HG02759 (cell line): ENCODE results near the gene LRRC7.
A peak's percentile ranks its signal among the peaks of the same experiment; 100 is the strongest.
"Not testable (repeated sequence)": the region's sequence is repeated elsewhere in the genome, so short reads cannot be mapped to it uniquely, and the experiment has no call there.

ENCODE experiments used
- ATAC-seq: cut with Tn5 transposase; IDR thresholded peaks from one replicate; pipeline ENCODE4 v1.9.1; 2021; ENCODE audit warnings: mild to moderate bottlenecking, moderate library complexity; ENCODE audit not compliant: unreplicated experiment

LRRC7 gene

GRCh38 chr1:69943030-69943429, 375.3 kb downstream of the LRRC7 start:
- ATAC-seq: no peak

DNA sequence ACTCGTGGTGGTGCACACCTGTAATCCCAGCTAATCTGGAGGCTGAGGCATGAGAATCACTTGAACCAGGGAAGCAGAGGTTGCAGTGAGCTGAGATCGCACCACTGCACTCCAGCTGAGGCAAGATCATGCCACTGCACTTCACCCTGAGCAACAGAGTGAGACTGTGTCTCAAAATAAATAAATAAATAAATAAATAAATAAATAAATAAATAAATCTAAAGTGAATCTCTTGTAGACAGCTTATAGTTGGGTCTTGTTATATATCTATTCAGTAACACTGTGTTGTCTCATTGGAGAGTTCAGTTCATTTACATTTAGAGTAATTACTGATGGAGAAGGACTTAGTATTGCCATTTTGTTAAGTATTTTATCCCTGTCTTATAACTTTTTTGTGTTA, 379.2 kb downstream of the LRRC7 start:
- no peak for ATAC-seq

- no peak for ATAC-seq
Observed at GRCh38 chr1:69947837-69948236, 380.1 kb downstream of the LRRC7 start.

- no peak for ATAC-seq
Observed at GRCh38 chr1:69952676-69953075, 385.0 kb downstream of the LRRC7 start.

GRCh38 chr1:69962452-69962851, 394.7 kb downstream of the LRRC7 start:
- ATAC-seq: not testable (repeated sequence)

DNA sequence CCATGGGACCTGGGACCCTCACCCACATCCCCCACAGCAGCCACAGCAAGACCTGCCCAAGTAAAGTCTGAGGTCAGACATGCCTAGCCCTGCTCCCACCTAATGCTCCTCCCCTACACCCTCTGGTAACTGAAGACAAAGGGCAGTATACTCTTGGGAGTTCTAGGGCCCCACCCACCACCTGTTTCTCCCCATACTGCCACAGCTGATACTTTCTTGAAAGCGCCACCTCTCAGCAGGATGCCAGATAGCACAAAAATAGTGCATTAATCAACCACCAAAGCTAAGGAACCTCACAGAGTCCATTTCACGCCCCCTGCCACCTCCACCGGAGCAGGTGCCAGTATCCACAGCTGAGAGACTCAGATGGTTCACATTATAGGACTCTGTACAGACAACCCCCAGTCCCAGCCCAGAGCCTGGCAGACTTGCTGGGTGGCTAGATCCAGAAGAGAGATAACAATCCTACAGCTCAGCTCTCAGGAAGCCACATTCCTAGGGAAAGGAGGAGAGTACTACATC, 399.6 kb downstream of the LRRC7 start:
- ATAC-seq: peak; percentile 67

DNA sequence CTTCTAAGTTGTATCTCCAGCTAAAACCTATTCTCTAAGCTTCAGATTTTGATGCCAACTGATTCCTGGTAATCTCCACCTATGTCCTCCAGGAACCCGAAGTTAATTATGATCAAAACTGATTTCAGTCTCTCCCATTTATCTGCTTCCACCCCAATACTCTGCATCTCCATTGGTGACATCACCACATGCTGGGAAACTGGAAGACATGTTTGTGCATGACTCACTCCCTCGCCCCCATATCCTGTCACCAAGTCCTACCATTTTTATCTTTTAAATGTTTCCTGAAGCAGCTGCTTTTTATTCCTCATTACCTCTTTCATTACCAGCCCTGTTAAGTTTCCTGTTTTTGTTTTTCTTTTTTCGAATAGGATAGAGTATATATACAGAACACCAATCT, 409.2 kb downstream of the LRRC7 start:
- ATAC-seq: no peak

DNA sequence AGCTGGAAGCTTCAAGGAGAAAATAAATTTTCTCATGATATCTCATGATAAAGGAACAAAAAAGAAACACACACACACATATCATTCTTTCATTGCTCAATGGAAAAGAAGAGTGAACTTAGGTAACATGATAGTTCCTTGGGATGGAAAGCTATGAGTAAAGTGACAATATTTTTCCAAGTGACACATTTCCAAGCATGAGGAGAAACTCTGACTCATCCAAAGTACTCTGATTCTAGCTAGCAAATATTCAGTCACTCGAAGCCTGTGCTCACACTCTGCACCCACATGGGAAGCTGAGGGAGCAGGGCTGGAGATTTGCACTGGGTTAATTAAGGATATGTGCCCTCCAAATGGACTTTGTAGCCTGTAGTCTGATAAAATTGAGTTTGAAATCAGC, 415.3 kb downstream of the LRRC7 start:
- ATAC-seq: no peak

GRCh38 chr1:69985376-69985775, 417.7 kb downstream of the LRRC7 start:
- ATAC-seq: no peak

GRCh38 chr1:69985901-69986439, 418.2 kb downstream of the LRRC7 start:
- no peak for ATAC-seq

DNA sequence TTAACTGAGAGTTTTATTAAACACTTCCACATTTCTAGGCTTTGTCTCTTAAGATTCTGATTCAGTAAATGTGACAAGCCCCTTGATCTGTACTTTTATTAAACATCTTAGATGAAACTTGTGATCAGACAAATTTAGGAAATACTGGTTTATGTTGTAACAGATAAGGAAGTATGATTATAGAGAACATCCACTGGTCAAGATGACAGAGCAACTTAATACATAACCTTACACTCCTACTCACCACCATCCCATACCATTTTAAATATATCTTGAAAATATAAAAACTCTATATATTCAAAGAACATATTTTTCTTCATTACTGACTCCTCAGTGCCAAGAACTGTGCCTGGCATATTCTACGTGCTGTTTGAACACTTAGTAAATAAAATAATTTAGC, 420.2 kb downstream of the LRRC7 start:
- no peak for ATAC-seq

DNA sequence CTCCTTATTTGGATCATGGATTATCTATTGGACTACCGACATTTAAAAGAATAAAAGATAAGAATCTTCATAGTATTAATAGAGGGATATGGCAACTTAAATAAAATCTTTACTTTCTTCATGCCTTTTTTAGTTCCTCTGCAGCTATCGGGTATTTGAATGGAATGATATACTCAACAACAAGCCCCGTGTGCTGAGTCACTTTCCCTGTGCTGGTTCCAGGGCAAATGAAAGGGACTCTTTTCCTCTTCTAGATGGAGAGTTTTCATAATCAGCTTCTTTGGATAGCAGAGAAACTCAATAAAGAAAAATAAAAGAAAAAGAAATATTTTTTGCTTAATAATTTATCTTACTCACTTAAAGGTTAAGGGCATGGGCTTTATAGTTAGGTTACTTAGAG, 423.9 kb downstream of the LRRC7 start:
- ATAC-seq: no peak

GRCh38 chr1:69992594-69992993, 424.9 kb downstream of the LRRC7 start:
- ATAC-seq: no peak

GRCh38 chr1:69993810-69994209, 426.1 kb downstream of the LRRC7 start:
- no peak for ATAC-seq

DNA sequence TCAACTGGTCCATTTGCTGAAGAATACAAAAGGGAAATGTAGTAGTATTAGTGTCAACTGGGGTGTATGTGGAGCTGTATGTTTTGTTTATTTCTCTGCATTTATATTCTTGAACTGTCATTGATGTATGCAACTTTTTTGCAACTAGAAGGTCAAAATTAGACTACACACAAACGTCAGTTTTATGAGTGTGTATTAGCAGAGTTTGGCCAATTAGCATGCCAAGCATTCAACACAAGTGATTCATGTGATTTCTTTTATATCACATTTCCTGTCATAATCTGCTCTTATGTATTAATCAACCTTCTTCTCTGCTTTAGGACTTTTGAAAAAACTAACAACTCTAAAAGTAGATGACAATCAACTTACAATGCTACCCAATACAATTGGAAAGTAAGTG, 426.5 kb downstream of the LRRC7 start:
- no peak for ATAC-seq

DNA sequence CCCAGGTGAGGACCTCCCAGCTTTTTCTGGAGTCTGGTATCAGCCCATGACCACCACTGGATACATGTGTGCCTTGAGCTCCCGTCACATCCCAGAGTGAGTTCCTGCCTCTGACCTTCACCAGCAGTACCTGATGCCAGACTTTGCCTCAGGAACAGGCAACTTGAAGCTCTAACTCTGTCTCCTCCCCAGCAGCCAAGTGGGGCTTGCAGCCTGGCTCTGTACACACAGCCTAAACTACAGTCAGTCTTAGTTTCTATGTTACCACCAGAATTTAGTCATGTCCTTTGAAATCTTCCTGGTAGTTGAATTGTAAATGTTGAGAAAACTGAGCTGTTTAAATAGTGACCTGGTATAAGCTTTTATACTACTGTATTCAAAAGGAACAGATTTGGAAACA, 431.1 kb downstream of the LRRC7 start:
- ATAC-seq: no peak

DNA sequence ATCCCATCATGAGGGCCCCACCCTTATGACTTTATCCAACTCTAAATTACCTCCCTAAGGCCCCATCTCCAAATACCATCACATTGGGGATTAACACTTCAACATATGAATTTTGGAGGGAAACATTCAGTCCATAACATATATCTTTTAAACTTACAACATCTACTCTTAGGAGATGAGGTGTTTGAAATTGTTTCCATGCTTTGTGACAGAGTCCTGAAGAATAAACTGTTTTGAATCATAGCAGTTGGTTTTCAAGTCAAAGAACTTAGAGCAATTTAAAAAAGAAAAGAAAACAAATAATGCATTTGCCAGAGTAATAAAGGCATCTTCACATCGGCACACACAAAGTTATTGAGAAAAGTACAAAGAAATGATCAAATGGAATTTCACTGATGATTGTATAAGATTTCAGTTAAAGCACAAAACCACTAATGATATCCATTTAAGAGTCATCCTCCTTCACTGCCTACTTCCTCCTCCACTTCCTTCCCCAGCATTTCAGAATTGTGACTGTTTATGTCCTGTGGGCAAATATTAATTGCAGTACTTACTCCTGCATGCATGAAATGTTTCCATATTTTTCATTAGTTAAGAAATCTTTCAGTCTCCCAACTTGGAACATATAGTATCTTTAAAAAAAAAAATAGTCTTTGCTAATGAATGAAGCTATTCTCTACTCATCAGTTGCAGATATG, 435.6 kb downstream of the LRRC7 start:
- ATAC-seq: no peak

DNA sequence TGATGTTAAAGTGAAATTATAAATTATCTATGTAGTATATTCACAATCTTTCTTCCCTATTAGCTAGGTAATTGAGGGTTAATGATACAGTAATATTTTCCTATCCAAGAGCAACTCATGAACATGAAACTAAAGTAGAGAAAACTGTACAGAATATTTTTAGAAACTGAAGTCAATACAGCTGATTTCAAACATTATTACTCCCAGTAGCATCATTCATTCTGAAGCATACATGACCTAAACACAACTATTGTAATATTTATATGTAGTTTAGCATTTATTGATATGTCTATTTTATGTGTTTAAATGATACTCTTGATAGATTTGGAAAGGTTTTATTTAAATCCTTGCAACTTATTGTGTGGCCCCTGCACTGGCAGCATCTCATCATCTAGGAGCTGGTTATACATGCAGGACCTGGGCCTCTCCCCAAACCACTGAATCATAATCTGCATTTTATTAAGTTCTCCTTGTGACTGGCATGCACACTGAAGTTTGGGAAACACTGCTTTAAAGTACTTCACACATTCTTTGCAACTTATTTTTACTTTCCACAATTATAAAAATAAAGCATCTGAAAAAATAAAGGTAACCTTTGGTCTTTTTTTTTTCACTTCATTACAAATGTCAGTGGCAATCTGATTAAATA, 437.8 kb downstream of the LRRC7 start:
- no peak for ATAC-seq

- no peak for ATAC-seq
Observed at GRCh38 chr1:70008660-70009059, 440.9 kb downstream of the LRRC7 start.

DNA sequence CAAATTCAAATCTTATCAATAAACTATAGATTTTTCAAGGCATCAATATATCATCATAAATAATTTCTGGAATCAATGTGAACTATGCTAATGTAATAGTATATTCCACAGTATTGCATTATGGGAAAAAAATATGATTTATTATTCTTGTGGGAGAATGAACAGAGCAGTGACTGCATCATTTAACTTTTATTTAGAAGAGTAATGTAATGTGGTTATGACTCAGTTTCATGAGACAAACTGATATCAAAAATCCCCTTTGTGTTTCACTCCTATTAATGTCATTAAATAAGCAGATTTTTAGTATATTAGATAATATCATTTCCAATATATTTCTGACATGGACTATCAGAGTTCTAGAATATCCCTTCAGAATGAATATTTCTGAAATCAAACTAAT, 450.0 kb downstream of the LRRC7 start:
- ATAC-seq: no peak

DNA sequence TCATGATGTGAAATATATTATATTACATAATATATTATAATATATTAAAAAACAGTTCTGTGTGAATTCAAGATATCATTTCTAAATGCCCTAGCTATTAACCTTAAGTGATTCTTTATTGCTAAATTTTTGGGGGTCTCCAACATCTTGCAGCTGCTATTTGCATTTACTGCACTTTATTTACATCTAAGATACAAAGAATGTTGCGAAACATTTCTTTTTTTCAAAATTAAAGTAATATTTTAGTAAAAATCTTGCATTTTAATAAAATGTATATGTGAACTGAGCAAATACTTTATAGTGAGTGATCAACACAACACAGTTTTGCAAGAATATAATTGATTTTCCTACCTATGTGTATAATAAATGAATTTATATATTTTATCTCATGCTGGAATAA, 456.6 kb downstream of the LRRC7 start:
- no peak for ATAC-seq

DNA sequence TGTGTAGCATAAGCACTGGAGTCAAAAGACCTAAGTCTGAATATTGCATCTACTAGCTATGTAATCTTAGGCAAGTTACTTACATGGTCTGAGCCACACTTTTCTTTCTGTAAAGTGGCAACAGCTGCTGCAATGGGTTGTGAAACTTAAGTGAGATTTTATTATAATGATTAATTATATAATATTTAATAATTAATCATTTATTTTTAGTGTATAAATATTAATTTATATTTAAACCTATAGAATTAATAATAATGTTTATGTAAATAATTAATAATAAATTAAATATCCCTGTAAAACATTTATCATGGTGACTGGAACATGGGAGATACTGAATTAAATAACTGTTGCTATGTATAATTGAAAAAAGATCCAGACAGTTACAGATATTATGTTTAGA, 457.3 kb downstream of the LRRC7 start:
- ATAC-seq: no peak
